GM12872 (cell line): ENCODE data around the gene WDR72.

ENCODE experiments used
- TF ChIP-seq, protein P1 (sequence below): IDR thresholded peaks from 3 replicates; pipeline ENCODE4 v1.5.1; 2011; ENCODE audit warnings: low read depth, mild to moderate bottlenecking, low read length, moderate library complexity; ENCODE audit not compliant: insufficient read depth

The WDR72 gene

GRCh38 chr15:53490341-53490740, 269.1 kb downstream of the WDR72 start:
- TF ChIP-seq, protein P1, sequence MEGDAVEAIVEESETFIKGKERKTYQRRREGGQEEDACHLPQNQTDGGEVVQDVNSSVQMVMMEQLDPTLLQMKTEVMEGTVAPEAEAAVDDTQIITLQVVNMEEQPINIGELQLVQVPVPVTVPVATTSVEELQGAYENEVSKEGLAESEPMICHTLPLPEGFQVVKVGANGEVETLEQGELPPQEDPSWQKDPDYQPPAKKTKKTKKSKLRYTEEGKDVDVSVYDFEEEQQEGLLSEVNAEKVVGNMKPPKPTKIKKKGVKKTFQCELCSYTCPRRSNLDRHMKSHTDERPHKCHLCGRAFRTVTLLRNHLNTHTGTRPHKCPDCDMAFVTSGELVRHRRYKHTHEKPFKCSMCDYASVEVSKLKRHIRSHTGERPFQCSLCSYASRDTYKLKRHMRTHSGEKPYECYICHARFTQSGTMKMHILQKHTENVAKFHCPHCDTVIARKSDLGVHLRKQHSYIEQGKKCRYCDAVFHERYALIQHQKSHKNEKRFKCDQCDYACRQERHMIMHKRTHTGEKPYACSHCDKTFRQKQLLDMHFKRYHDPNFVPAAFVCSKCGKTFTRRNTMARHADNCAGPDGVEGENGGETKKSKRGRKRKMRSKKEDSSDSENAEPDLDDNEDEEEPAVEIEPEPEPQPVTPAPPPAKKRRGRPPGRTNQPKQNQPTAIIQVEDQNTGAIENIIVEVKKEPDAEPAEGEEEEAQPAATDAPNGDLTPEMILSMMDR, result no peak

DNA sequence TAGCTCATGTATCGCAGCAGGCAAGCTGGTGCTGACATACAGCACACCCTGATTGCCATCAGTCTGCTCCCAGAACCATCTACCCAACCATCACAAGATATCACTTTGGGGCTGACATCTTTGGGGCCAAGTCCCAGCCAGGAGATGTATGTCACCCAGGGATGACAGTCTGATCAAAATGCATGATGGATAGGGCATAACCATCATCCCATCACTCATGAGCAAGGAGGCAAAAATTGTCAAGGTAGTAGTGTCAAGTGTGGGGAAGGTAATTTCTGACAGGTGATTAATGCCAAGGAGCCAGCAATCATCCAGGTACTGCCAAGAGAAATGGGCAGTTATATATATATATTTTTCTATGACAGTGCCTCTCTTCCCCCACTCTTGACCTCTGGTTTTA, 277.4 kb downstream of the WDR72 start:
- TF ChIP-seq, protein P1, result no peak

DNA sequence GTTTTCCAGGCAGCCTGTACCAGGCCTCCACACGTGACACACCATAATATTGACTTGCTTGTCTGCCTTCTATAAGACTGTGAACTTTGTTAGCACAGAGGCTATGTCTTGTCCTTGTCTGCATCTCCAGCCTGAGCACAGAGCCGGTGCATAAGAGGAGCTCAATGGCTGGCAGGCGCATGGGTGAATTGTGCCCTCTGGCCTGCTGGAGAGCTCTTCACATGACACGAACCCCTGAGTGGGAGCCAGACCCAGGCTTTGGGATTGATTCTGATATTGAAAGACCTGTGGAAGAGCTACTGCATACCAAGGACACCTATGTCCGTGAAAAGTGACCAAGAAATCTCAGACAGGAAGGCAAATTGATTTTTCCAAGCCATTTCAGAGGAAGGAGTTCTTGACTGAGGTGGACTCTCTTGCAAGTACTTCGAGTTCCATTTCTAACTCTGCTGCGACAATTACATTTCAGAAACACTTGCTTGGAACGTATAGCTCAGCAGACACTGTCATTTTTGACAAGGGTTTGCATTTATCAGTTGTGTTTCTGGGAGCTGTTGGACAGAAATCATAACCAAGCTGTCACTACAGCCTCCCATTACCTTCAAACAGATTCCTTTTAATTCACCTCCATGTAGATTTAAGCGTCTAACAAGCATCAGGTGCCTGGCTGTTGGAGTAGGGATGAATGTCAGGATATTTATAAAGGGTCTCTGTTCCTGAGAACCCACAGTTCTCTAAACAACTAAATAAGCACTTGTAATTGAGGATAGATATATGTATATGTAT, 281.3 kb downstream of the WDR72 start:
- TF ChIP-seq, protein P1, result no peak

GRCh38 chr15:53473886-53474285, 285.6 kb downstream of the WDR72 start:
- TF ChIP-seq, protein P1, result no peak

DNA sequence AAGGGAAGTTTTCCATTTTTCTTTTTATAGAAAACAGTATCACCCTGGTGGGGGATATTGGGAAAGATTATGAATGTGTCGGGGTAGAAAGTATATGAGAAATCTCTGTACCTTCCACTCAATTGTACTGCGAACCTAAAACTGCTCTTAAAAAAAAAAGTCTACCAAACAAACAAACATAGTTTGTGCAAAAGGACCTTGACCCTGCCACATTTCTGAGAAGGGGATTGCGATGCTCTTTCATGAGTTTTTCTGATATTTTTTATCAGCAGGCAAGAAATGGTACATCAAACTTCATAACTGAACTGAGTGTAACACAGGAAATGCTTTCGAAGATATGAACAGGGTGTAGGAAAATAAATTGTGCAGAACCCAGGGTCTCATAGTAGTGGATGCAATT, 286.0 kb downstream of the WDR72 start:
- TF ChIP-seq, protein P1, result no peak

- TF ChIP-seq, protein P1, result no peak
Observed at GRCh38 chr15:53472883-53473282, 286.6 kb downstream of the WDR72 start.

GRCh38 chr15:53472210-53472609, 287.3 kb downstream of the WDR72 start:
- TF ChIP-seq, protein P1, result no peak
